Measurements from ENCODE around the gene LCP2.

- TF ChIP-seq ATF3 (IDR thresholded peaks at IDR 0.05) (no peak), POLR2A (IDR thresholded peaks at IDR 0.05; ENCODE audit: borderline replicate concordance, extremely low read depth, insufficient read depth, insufficient read length) (no peak), TCF7L2 (IDR thresholded peaks at IDR 0.05; ENCODE audit: borderline replicate concordance, extremely low read depth, insufficient read depth, insufficient read length) (no peak), CTCF (IDR thresholded peaks at IDR 0.05 in 2 of 3, conservative IDR thresholded peaks at IDR 0.05 in 1 of 3; ENCODE audit: borderline replicate concordance in 1 of 3, insufficient read depth in 1 of 3, low read depth in 2 of 3, low read length in 2 of 3) (no peak), POLR2AphosphoS5 (IDR thresholded peaks at IDR 0.05; ENCODE audit: low read depth, low read length) (no peak), SP1 (IDR thresholded peaks at IDR 0.05; ENCODE audit: low read depth) (no peak), YY1 (IDR thresholded peaks at IDR 0.05; ENCODE audit: extremely low read depth, insufficient replicate concordance, low read depth, low read length) (no peak), RAD21 (IDR thresholded peaks at IDR 0.05; ENCODE audit: low read depth) (no peak)
Measured at GRCh38 chr5:170256571-170256970, 41.0 kb downstream of the LCP2 start.
